OCI-LY7 (cell line): ENCODE data around the gene NAPSA. TPM values are rescaled to one million over a fixed set of nuclear protein-coding genes. Genes with fewer than 3 reads are reported as not detected.

Source experiments
- BruUV-seq: library from RNA; stranded (reverse); fragments of 400-500 nt; replicated peaks from 2 replicates; lab custom pipeline; 2021; lab: Mats Ljungman, UMichigan
- CTCF ChIA-PET: fragments of 300-600 bp; sonication (Branson Sonifier 250); formaldehyde crosslinking; loops from one replicate; lab custom pipeline; 2022; ENCODE audit warnings: antibody characterized with exemption; ENCODE audit not compliant: unreplicated experiment; lab: Charles Lee
- POLR2A ChIA-PET: fragments of 300-600 bp; sonication (Branson Sonifier 250); formaldehyde crosslinking; loops from one replicate; lab custom pipeline; 2022; ENCODE audit warnings: antibody characterized with exemption; lab: Charles Lee
- DNase-seq: peaks from one replicate; pipeline ENCODE4 v3.0.0-alpha.2; 2015; ENCODE audit warnings: low spot score
- H2AFZ ChIP-seq: fragments of 200-600 bp; sonication (generic), shearing (Covaris generic); 2 replicates; pipeline ENCODE4 v1.6.1; 2014; ENCODE audit warnings: mild to moderate bottlenecking, antibody characterized with exemption, low read length, moderate library complexity
- H3K27ac ChIP-seq: fragments of 200-600 bp; sonication (generic); 2 replicates; pipeline ENCODE4 v1.5.1; 2014; ENCODE audit warnings: mixed run types, low read depth, mild to moderate bottlenecking, moderate library complexity, low read length, inconsistent platforms; ENCODE audit not compliant: poor library complexity, severe bottlenecking
- H3K36me3 ChIP-seq: fragments of 200-600 bp; sonication (generic); 2 replicates; pipeline ENCODE4 v1.6.1; 2014; ENCODE audit warnings: mild to moderate bottlenecking, antibody characterized with exemption, low read length, moderate library complexity, mixed read lengths; ENCODE audit not compliant: insufficient read depth
- H3K4me1 ChIP-seq: fragments of 200-600 bp; sonication (generic); 2 replicates; pipeline ENCODE4 v1.5.1; 2014; ENCODE audit warnings: mild to moderate bottlenecking, low read length; ENCODE audit not compliant: insufficient read depth, poor library complexity, severe bottlenecking
- H3K4me2 ChIP-seq: fragments of 200-600 bp; sonication (generic); 2 replicates; pipeline ENCODE4 v1.6.1; 2014; ENCODE audit warnings: mild to moderate bottlenecking, low read length
- H3K4me3 ChIP-seq: fragments of 200-600 bp; sonication (generic); 2 replicates; pipeline ENCODE4 v1.5.1; 2014; ENCODE audit warnings: mild to moderate bottlenecking, low read depth, low read length; ENCODE audit not compliant: poor library complexity, severe bottlenecking
- H3K79me2 ChIP-seq: fragments of 200-600 bp; sonication (generic); 2 replicates; pipeline ENCODE4 v1.6.1; 2016; ENCODE audit warnings: low read depth, mild to moderate bottlenecking, low read length, moderate library complexity, mixed read lengths; ENCODE audit not compliant: insufficient read depth
- H3K9me2 ChIP-seq: fragments of 200-600 bp; sonication (generic); 2 replicates; pipeline ENCODE4 v1.6.1; 2016; ENCODE audit warnings: mild to moderate bottlenecking, low read length, mixed read lengths; ENCODE audit not compliant: insufficient read depth
- H3K9me3 ChIP-seq: fragments of 200-600 bp; sonication (generic); 2 replicates; pipeline ENCODE4 v1.6.1; 2014; ENCODE audit warnings: mild to moderate bottlenecking, mixed run types, low read length, mixed read lengths
- H4K20me1 ChIP-seq: fragments of 200-600 bp; sonication (generic); 2 replicates; pipeline ENCODE4 v1.6.1; 2014; ENCODE audit warnings: mild to moderate bottlenecking, antibody characterized with exemption, low read length, moderate library complexity, mixed read lengths; ENCODE audit not compliant: insufficient read depth
- CTCF ChIP-seq: fragments of 200-600 bp; sonication (generic); conservative IDR thresholded peaks from 2 replicates; pipeline ENCODE4 v1.5.1; 2014; ENCODE audit warnings: mild to moderate bottlenecking, antibody characterized with exemption, low read length, moderate library complexity, mixed read lengths
- EZH2phosphoT487 ChIP-seq: fragments of 200-600 bp; sonication (generic); IDR thresholded peaks from 2 replicates; pipeline ENCODE4 v1.6.1; 2018; ENCODE audit warnings: low read depth, borderline replicate concordance, mild to moderate bottlenecking, mixed run types, antibody characterized with exemption, low read length, moderate library complexity, mixed read lengths
- intact Hi-C: fragments of 100-400 bp; cut with micrococcal nuclease; formaldehyde crosslinking; loops from one replicate; pipeline ENCODE4 v1.10.0; 2022; ENCODE audit not compliant: unreplicated experiment
- total RNA-seq, 2 experiments: library from RNA; depleted of rRNA in 1 of 2; stranded (reverse); fragments of >200 nt in 1 of 2; shearing (Covaris generic) in 1 of 2; gene quantifications; 2 replicates each; pipeline ENCODE4 v1.2.3, GENCODE V29; 2014 to 2022

Gene NAPSA
- total RNA-seq, 2 experiments from 2014 or later: 5.7 to 30.1 TPM

- POLR2A ChIA-PET: no interaction called here
- intact Hi-C loops: loop anchor here (10.0 kb wide), 1 partner anchor 1282 kb away; no protein-coding TSS in a partner anchor
Measured at GRCh38 chr19:50322931-50323781, 42.3 kb downstream of the NAPSA start.

GRCh38 chr19:50322234-50322633 lies 43.2 kb downstream of the NAPSA start:
- H2AFZ ChIP-seq: no peak overlapping the region
- H3K79me2 ChIP-seq: peaks cover 16% of the 10 kb centered on the region
- peaks cover 47% of the 10 kb centered on the region for H3K36me3 ChIP-seq
- ChIA-PET POLR2A (no interaction called here), CTCF (no interaction called here)
- no peak for TF ChIP-seq CTCF
- H3K4me2 ChIP-seq: no peak overlapping the region
- no peak overlapping the region for H3K4me3 ChIP-seq
- no peaks in the 10 kb centered on the region for H3K9me3 ChIP-seq
- H4K20me1 ChIP-seq: peaks cover 14% of the 10 kb centered on the region
- H3K27ac ChIP-seq: no peak overlapping the region
- no TSS peak for BruUV-seq
- intact Hi-C loops: loop anchor here (10.0 kb wide), 1 partner anchor 1283 kb away; no protein-coding TSS in a partner anchor
- DNase-seq: no peak
- H3K4me1 ChIP-seq: peaks cover 21% of the 10 kb centered on the region
- H3K9me2 ChIP-seq: no peaks in the 10 kb centered on the region

More at GRCh38 chr19:50322931-50323781, 42.3 kb downstream of the NAPSA start:
- no TSS peak for BruUV-seq
- Histone ChIP-seq H3K9me2 (no peaks in the 10 kb centered on the region), H4K20me1 (peaks cover 14% of the 10 kb centered on the region), H3K9me3 (no peaks in the 10 kb centered on the region), H3K36me3 (peaks cover 38% of the 10 kb centered on the region), H3K4me2 (no peak overlapping the region), H2AFZ (no peak overlapping the region), H3K4me1 (peaks cover 28% of the 10 kb centered on the region), H3K27ac (no peak overlapping the region), H3K79me2 (peaks cover 23% of the 10 kb centered on the region), H3K4me3 (no peak overlapping the region)
- CTCF ChIA-PET: no interaction called here
- no peak for DNase-seq
- TF ChIP-seq EZH2phosphoT487 (no peak), CTCF (no peak)

GRCh38 chr19:50321831-50322230 lies 43.6 kb downstream of the NAPSA start:
- Histone ChIP-seq H3K9me3 (no peaks in the 10 kb centered on the region), H3K4me1 (peaks cover 17% of the 10 kb centered on the region), H3K9me2 (no peaks in the 10 kb centered on the region), H3K36me3 (peaks cover 50% of the 10 kb centered on the region), H4K20me1 (peaks cover 11% of the 10 kb centered on the region), H3K27ac (no peak overlapping the region), H3K4me2 (no peak overlapping the region), H2AFZ (no peak overlapping the region), H3K79me2 (peaks cover 12% of the 10 kb centered on the region), H3K4me3 (no peak overlapping the region)
- no peak for DNase-seq
- CTCF ChIA-PET: no interaction called here
- POLR2A ChIA-PET: no interaction called here
- BruUV-seq: no TSS peak
- TF ChIP-seq CTCF: no peak
- no peak for TF ChIP-seq EZH2phosphoT487
- intact Hi-C loops: loop anchor here (10.0 kb wide), 1 partner anchor 1283 kb away; no protein-coding TSS in a partner anchor
